Loucy (cell line): ENCODE measurements around the gene HOMER1.

Source experiments
- EZH2phosphoT487 ChIP-seq: fragments of 200-600 bp; IDR thresholded peaks from 2 replicates; pipeline ENCODE4 v1.6.1; 2018; ENCODE audit warnings: antibody characterized with exemption, mild to moderate bottlenecking, moderate library complexity, borderline replicate concordance
- TF ChIP-seq, protein P1 (sequence below): fragments of 200-600 bp; sonication (generic); conservative IDR thresholded peaks from 2 replicates; pipeline ENCODE4 v1.5.1; 2014; ENCODE audit warnings: mild to moderate bottlenecking, antibody characterized with exemption, low read length

- TF ChIP-seq, protein P1, sequence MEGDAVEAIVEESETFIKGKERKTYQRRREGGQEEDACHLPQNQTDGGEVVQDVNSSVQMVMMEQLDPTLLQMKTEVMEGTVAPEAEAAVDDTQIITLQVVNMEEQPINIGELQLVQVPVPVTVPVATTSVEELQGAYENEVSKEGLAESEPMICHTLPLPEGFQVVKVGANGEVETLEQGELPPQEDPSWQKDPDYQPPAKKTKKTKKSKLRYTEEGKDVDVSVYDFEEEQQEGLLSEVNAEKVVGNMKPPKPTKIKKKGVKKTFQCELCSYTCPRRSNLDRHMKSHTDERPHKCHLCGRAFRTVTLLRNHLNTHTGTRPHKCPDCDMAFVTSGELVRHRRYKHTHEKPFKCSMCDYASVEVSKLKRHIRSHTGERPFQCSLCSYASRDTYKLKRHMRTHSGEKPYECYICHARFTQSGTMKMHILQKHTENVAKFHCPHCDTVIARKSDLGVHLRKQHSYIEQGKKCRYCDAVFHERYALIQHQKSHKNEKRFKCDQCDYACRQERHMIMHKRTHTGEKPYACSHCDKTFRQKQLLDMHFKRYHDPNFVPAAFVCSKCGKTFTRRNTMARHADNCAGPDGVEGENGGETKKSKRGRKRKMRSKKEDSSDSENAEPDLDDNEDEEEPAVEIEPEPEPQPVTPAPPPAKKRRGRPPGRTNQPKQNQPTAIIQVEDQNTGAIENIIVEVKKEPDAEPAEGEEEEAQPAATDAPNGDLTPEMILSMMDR = no peak
- no peak for TF ChIP-seq EZH2phosphoT487
Measured at GRCh38 chr5:79547429-79547822, 33.5 kb upstream of the HOMER1 start.
